Ascending aorta (tissue), 2 donors: Measurements from ENCODE around the gene ZNF524. TPM values are rescaled to one million over a fixed set of nuclear protein-coding genes. Genes with fewer than 3 reads are reported as not detected.

Source experiments
- DNase-seq, 2 donors: peaks; one replicate each; pipeline ENCODE4 v3.0.0-alpha.2; 2019; ENCODE audit warnings: low spot score in 2 of 2
- H3K27ac ChIP-seq, 2 donors: fragments of 200-600 bp; sonication (generic); one replicate each; pipeline ENCODE4 v1.5.1; 2016 to 2017; ENCODE audit warnings: mild to moderate bottlenecking in 1 of 2
- H3K27me3 ChIP-seq: fragments of 200-600 bp; sonication (generic); one replicate; pipeline ENCODE4 v1.5.1; 2017
- H3K36me3 ChIP-seq, 2 donors: fragments of 200-600 bp; sonication (generic); one replicate each; pipeline ENCODE4 v1.5.1; 2016
- H3K4me1 ChIP-seq, 2 donors: fragments of 200-600 bp; sonication (generic); one replicate each; pipeline ENCODE4 v1.5.1; 2016 to 2017; ENCODE audit warnings: mild to moderate bottlenecking in 1 of 2
- H3K4me3 ChIP-seq, 2 donors: fragments of 200-600 bp; sonication (generic); one replicate each; pipeline ENCODE4 v1.5.1; 2016 to 2017; ENCODE audit warnings: mild to moderate bottlenecking in 1 of 2
- H3K9me3 ChIP-seq, 2 donors: fragments of 200-600 bp; sonication (generic); one replicate each; pipeline ENCODE4 v1.5.1; 2016
- CTCF ChIP-seq, 3 experiments: fragments of 200-600 bp in 2 of 3; fragments of 450-650 bp in 1 of 3; sonication (generic) in 2 of 3; IDR thresholded peaks; one replicate each; pipeline ENCODE4 v1.5.1; 2016 to 2019; ENCODE audit warnings: antibody characterized with exemption in 3 of 3, mild to moderate bottlenecking in 1 of 3, moderate library complexity in 1 of 3
- intact Hi-C: fragments of 100-400 bp; cut with DNase I; formaldehyde crosslinking; loops from one replicate; pipeline ENCODE4 v1.15.1; 2023
- total RNA-seq: library from RNA; depleted of rRNA; stranded (reverse); fragments of >200 nt; gene quantifications from one replicate; pipeline ENCODE4 v1.1.0, GENCODE V29; 2016

Gene ZNF524
- total RNA-seq, 1 donor from 2014 or later: 28.6 TPM

GRCh38 chr19:55643003-55643886 is 43.2 kb downstream of the ZNF524 start, which contains the start of gene ZNF581:
Gene ZNF581, plus strand, starts transcription at chr19:55643649. Its CDS starts 923 bp downstream, at chr19:55644572.
- H3K27ac ChIP-seq: peak within 1 kb of the TSS; percentile 89 to 98
- DNase-seq: peak in 1 of 2 donors; percentile 87
- no peaks in the 10 kb centered on the region for H3K9me3 ChIP-seq
- peaks cover 3 to 10% of the 10 kb centered on the region in 2 donors for H3K36me3 ChIP-seq
- intact Hi-C loops: no loop called here
- peak within 1 kb of the TSS; percentile 66 to 82 for H3K4me3 ChIP-seq
- peaks cover 20 to 26% of the 10 kb centered on the region in 2 donors for H3K4me1 ChIP-seq
- TF ChIP-seq CTCF (IDR thresholded peaks at IDR 0.05): no peak
- no peaks in the 10 kb centered on the region for H3K27me3 ChIP-seq

- H3K4me1 ChIP-seq: peaks cover 20 to 22% of the 10 kb centered on the region in 2 donors
Observed at GRCh38 chr19:55643887-55644176, 43.7 kb downstream of the ZNF524 start.

GRCh38 chr19:55644191-55644833 is 44.2 kb downstream of the ZNF524 start:
- Histone ChIP-seq H3K27me3 (no peaks in the 10 kb centered on the region), H3K4me3 (peak overlapping the region; percentile 66 to 82), H3K36me3 (peaks cover 3 to 10% of the 10 kb centered on the region in 2 donors), H3K27ac (peak overlapping the region; percentile 89 to 98), H3K4me1 (peaks cover 20 to 22% of the 10 kb centered on the region in 2 donors), H3K9me3 (no peaks in the 10 kb centered on the region)
- DNase-seq: no peak
- no peak for TF ChIP-seq CTCF (IDR thresholded peaks at IDR 0.05)
- intact Hi-C loops: no loop called here

More at GRCh38 chr19:55643887-55644176, 43.7 kb downstream of the ZNF524 start:
- intact Hi-C loops: no loop called here
- H3K4me3 ChIP-seq: peak overlapping the region; percentile 66 to 82
- DNase-seq: no peak
- H3K36me3 ChIP-seq: peaks cover 3 to 10% of the 10 kb centered on the region in 2 donors
- no peaks in the 10 kb centered on the region for H3K9me3 ChIP-seq
- no peaks in the 10 kb centered on the region for H3K27me3 ChIP-seq
- H3K27ac ChIP-seq: peak overlapping the region; percentile 89 to 98
- TF ChIP-seq CTCF (IDR thresholded peaks at IDR 0.05): no peak

GRCh38 chr19:55644842-55645511 is 44.9 kb downstream of the ZNF524 start:
- H3K4me1 ChIP-seq: peaks cover 16 to 17% of the 10 kb centered on the region in 2 donors
- H3K36me3 ChIP-seq: peaks cover 3 to 10% of the 10 kb centered on the region in 2 donors

More at GRCh38 chr19:55644842-55645511, 44.9 kb downstream of the ZNF524 start:
- no peak overlapping the region for H3K27ac ChIP-seq
- H3K9me3 ChIP-seq: no peaks in the 10 kb centered on the region
- peak overlapping the region in 1 of 2 donors; percentile 82 for H3K4me3 ChIP-seq
- TF ChIP-seq CTCF (IDR thresholded peaks at IDR 0.05): no peak
- no peak for DNase-seq
- no peaks in the 10 kb centered on the region for H3K27me3 ChIP-seq
- intact Hi-C loops: loop anchor here (5.0 kb wide), 1 partner anchor 258 kb away; the partner anchor contains the start of gene RPL28
